ENCODE data around the gene AAGAB.
"Not testable (repeated sequence)": the region's sequence is repeated elsewhere in the genome, so short reads cannot be mapped to it uniquely, and the experiment has no call there.

Gene AAGAB

GRCh38 chr15:67253549-67254237 lies 768 bp downstream of the AAGAB start:
- DNase-seq (ENCODE audit: low read depth in 3 of 3, low spot score in 1 of 3), result no peak

GRCh38 chr15:67253101-67253500 lies 1.4 kb downstream of the AAGAB start:
- DNase-seq (ENCODE audit: low read depth in 3 of 3, low spot score in 1 of 3), result no peak

- DNase-seq (ENCODE audit: low read depth in 3 of 3, low spot score in 1 of 3), result no peak
Observed at GRCh38 chr15:67251318-67251717, 3.1 kb downstream of the AAGAB start.

GRCh38 chr15:67249830-67250229 lies 4.6 kb downstream of the AAGAB start:
- DNase-seq (ENCODE audit: low read depth in 3 of 3, low spot score in 1 of 3), result no peak

- DNase-seq (ENCODE audit: low read depth in 3 of 3, low spot score in 1 of 3), result no peak
Observed at GRCh38 chr15:67248011-67248505, 6.4 kb downstream of the AAGAB start.

- DNase-seq (ENCODE audit: low read depth in 3 of 3, low spot score in 1 of 3), result not testable (repeated sequence)
Observed at GRCh38 chr15:67246606-67247005, 7.9 kb downstream of the AAGAB start.

- no peak for DNase-seq (ENCODE audit: low read depth in 3 of 3, low spot score in 1 of 3)
Observed at GRCh38 chr15:67244971-67245478, 9.4 kb downstream of the AAGAB start.

- DNase-seq (ENCODE audit: low read depth in 3 of 3, low spot score in 1 of 3), result no peak
Observed at GRCh38 chr15:67242708-67243111, 11.8 kb downstream of the AAGAB start.

GRCh38 chr15:67241132-67241855 lies 13.2 kb downstream of the AAGAB start:
- DNase-seq (ENCODE audit: low read depth in 3 of 3, low spot score in 1 of 3), result no peak

GRCh38 chr15:67240235-67241131 lies 14.0 kb downstream of the AAGAB start:
- no peak for DNase-seq (ENCODE audit: low read depth in 3 of 3, low spot score in 1 of 3)

- DNase-seq (ENCODE audit: low read depth in 3 of 3, low spot score in 1 of 3), result no peak
Observed at GRCh38 chr15:67232591-67232990, 21.9 kb downstream of the AAGAB start.

- DNase-seq (ENCODE audit: low read depth in 3 of 3, low spot score in 1 of 3), result no peak
Observed at GRCh38 chr15:67230504-67230903, 24.0 kb downstream of the AAGAB start.

- no peak for DNase-seq (ENCODE audit: low read depth in 3 of 3, low spot score in 1 of 3)
Observed at GRCh38 chr15:67228286-67228685, 26.2 kb downstream of the AAGAB start.

GRCh38 chr15:67227846-67228245 lies 26.6 kb downstream of the AAGAB start:
- DNase-seq (ENCODE audit: low read depth in 3 of 3, low spot score in 1 of 3), result no peak

- no peak for DNase-seq (ENCODE audit: low read depth in 3 of 3, low spot score in 1 of 3)
Observed at GRCh38 chr15:67227431-67227830, 27.0 kb downstream of the AAGAB start.

- DNase-seq (ENCODE audit: low read depth in 3 of 3, low spot score in 1 of 3), result no peak
Observed at GRCh38 chr15:67225336-67225735, 29.1 kb downstream of the AAGAB start.

- DNase-seq (ENCODE audit: low read depth in 3 of 3, low spot score in 1 of 3), result no peak
Observed at GRCh38 chr15:67224889-67225288, 29.6 kb downstream of the AAGAB start.

GRCh38 chr15:67219288-67219687 lies 35.2 kb downstream of the AAGAB start:
- DNase-seq (ENCODE audit: low read depth in 3 of 3, low spot score in 1 of 3), result no peak

- no peak for DNase-seq (ENCODE audit: low read depth in 3 of 3, low spot score in 1 of 3)
Observed at GRCh38 chr15:67218428-67218827, 36.0 kb downstream of the AAGAB start.

- DNase-seq (ENCODE audit: low read depth in 3 of 3, low spot score in 1 of 3), result no peak
Observed at GRCh38 chr15:67216859-67217258, 37.6 kb downstream of the AAGAB start.

GRCh38 chr15:67215102-67215501 lies 39.4 kb downstream of the AAGAB start:
- DNase-seq (ENCODE audit: low read depth in 3 of 3, low spot score in 1 of 3), result no peak

All from stimulated activated CD4-positive, alpha-beta T cell treated with anti-CD3 and anti-CD28 coated beads, TNF-alpha, amount 100 ng/mL, for 1 hour (primary cell).